ENCODE data around the gene FGD5.

FGD5 gene

DNA sequence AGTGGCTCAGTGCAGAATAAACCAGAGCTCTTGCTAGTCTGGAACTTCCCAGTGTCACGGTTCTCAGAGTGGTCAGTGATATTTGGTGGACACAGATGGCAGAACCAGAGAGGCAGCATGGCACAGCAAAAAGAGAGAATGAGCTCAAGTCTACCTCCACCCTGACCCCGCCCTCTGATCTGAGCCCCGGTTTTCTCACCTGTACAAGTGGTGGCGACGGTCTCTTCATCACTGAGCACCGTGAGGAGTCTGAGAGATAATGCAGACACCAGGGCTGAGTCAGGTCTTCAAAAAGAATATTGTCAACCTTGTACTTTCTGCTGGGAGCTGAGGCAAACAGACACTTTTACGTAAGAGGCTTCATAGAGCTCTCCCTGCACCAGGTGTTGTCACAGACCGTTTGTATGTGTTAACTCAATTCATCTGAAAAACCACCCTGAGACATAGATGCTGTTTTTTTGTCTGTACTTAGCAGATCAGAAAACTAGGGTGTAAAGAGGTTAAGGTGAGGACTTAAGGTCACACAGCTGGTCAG lies 13.2 kb downstream of the FGD5 start:
- DNase-seq, result no peak

- no peak for DNase-seq
Measured at GRCh38 chr3:14832975-14833722, 14.4 kb downstream of the FGD5 start.

- DNase-seq, result no peak
Measured at GRCh38 chr3:14834121-14834520, 15.4 kb downstream of the FGD5 start.

GRCh38 chr3:14834807-14835466 lies 16.2 kb downstream of the FGD5 start:
- no peak for DNase-seq

GRCh38 chr3:14836049-14836468 lies 17.3 kb downstream of the FGD5 start:
- DNase-seq, result no peak

DNA sequence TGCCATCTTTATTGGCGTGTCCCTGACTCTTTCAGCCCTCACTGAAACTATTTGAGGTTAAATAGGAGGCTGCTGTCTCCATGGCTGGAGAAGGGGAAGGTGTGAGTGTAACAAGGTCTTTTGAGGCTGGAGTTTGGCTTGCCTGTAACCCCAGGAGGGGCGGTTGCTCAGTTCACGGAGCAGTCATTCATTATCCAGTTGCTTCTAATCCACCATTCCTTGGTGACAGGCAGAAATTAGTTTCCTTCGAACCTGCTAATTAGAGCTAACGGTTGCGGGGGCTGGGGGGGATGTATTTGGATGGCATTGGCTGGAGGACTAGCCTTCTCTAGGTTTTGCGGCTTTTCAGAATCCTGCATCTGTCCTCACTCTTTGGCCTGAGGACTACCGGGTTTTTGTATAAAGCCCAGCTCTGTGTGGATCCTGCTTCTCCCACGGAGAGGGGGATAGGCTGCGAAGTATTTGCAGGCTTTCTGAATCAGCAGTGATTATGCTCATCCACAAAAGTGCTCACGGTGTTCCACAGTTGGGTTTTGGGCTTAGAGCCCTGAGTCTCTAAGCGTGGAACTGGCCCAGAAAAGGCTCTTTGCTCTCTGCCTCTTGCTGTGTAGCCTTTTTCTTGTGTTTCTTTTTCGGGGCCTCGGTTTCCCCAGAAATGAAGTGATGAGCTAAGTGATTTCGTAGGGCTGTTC lies 18.6 kb downstream of the FGD5 start:
- DNase-seq, result no peak

GRCh38 chr3:14837878-14838258 lies 19.1 kb downstream of the FGD5 start:
- no peak for DNase-seq

DNA sequence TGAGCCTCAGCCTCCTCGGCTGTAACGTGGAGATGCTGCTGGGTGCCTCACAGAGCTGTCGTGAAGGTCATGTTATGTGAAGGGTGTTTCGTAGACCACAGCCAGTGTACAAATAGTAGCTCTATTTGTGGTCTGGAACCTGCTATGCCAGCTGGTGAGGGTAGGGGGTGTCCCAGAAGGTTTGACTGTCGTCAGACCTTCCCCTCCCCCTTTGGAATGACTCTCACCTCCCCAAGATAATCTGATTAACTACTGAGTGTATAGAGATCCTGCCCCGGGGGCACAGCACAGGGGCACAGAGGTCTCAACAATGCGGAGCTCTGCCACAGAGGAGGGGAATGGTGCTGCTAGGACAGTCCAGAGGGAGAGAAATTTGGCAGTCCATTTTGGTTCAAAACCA lies 20.5 kb downstream of the FGD5 start:
- DNase-seq, result no peak

- DNase-seq, result no peak
Measured at GRCh38 chr3:14841836-14842235, 23.1 kb downstream of the FGD5 start.

DNA sequence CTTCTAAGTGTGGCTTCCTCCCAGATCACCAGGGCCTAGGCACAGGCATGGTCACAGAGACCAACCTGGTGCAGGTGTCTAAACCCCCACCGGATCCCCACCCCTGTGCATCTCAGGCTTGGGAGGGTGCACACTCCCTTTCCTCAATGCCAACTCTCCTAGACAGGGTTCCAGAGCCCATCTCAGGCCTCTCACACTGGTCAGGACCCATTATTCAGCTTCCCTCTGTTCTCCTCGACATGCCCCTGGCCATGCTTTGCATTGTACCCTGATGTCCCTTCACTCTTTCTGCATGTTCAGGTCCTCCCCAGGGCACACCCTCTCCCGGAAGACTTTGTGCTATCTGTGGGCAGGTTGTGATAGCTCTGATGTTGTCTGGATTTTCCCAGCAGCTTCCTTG lies 23.5 kb downstream of the FGD5 start:
- no peak for DNase-seq

DNA sequence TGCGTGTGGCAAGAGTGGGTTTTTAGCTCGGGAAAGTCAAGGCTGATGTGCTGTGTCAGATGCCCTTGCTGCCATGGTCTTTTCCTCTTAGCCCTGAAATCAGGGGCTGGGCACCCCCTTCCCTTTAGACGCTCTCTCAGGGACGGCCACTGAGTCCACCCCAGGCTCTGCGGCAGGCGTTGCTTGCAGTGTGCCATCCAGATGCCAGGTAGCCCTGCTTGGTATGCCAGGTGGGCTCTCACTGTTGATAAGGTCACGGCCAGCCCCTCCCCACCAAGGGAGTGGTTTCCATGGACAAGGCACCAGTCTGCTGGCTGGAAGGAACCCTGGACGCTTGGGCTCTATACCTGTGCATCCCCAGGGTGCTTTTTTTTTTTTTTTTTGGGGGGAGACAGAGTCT lies 24.6 kb downstream of the FGD5 start:
- no peak for DNase-seq

- DNase-seq, result no peak
Measured at GRCh38 chr3:14844386-14845170, 25.8 kb downstream of the FGD5 start.

DNA sequence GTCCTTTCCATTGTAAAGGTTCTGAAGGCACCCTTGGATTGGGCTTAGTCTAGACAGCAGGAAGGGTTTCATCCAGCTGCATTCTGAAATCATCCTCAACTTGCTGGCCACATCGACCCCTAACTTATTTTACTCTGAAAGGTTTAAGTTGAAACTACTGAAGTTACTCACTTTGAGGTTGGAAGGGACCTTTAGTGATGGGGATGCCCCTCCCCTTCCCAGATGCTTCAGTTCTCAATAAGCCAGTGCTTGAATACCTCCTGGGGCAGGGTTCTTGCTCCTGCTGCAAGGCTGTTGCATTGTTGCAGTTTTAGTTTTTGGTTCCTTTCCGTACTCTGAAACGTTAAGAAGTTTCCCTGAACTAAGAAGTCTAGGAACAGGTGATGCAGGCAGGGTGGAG lies 26.4 kb downstream of the FGD5 start:
- no peak for DNase-seq

DNA sequence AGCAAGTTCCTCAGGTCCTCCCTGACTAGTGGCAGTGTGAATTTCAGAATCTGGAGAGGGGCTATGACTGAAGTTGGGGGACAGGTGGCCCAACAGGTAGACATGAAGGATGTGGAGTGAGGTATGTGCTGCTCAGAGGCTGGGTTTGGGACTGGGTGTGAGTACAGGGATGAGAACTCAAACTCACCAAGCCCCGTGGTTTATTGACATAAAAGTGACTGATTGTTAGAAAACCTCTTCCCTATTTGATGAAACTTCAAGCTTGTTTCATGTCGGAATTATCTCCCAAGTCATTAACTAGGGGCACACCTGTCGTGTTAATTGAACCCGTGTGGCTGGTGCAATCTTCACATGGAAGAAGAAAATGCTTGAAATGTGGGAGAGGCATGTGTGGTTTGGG lies 27.1 kb downstream of the FGD5 start:
- no peak for DNase-seq

DNA sequence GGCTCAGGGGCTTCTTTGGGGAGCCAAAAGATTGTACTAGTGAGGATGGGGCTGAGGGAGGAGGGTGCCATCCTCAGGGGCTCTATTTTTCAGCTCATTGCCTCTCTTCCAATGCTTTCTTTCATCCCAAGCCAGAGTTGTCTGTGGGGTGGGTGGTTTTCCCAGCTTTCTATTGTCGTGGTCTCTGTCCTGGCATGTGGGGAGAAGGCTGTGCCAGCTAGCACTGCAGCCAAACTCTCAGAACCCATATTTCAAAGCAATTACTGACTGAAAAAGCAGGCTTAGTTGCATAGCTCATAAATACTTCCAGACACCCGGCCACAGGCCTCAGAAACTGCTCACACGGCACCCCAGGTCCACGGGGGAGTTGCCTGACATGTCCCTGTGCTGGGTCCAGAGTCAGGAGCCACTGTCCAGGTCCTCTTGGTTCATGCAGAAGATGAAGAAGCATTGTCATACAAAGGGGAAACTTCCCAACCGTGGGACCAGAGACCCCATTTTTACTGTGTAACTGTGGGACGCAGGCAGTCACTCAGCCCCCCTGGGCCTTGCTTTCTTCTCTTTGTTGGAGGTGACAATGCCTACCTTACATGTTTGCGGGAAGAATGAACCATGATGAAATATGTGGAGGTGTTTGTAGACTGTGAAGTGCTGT lies 27.6 kb downstream of the FGD5 start:
- no peak for DNase-seq

- no peak for DNase-seq
Measured at GRCh38 chr3:14847613-14848541, 29.1 kb downstream of the FGD5 start.

DNA sequence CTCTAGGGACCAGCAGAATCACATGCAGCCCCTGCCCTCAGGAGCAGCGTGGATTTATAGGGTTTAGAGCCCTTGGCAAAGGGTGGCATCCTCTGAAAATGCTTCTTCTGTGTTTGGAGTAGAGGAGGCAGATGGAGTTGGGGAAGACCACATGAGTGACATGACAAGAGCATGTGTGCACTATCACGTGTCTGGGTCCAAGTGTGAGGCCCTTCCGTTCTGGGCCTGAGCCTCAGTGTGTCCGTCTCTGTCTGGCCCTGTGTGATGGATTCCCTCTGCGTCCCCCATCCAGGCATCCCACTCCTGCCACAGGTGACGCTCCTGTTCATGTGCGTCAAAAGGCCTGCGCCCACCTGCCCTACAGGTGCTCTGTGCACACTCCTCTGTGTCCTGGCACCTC lies 30.1 kb downstream of the FGD5 start:
- DNase-seq, result no peak

- no peak for DNase-seq
Measured at GRCh38 chr3:14849638-14850230, 31.0 kb downstream of the FGD5 start.

- DNase-seq, result no peak
Measured at GRCh38 chr3:14852058-14852594, 33.4 kb downstream of the FGD5 start.

- DNase-seq, result no peak
Measured at GRCh38 chr3:14852717-14853116, 34.0 kb downstream of the FGD5 start.

Measured in CD4-positive, alpha-beta T cell treated with Interferon alpha-2 for 1 hour (primary cell).